Skeletal muscle tissue (tissue), 2 donors: Measurements from ENCODE around the gene BRIP1. TPM values are rescaled to one million over a fixed set of nuclear protein-coding genes. Genes with fewer than 3 reads are reported as not detected.

Experiments
- small RNA-seq: library from RNA; depleted of rRNA; stranded (forward); fragments of <200 nt; gene quantifications from one replicate; pipeline ENCODE3, GENCODE V24; 2014
- total RNA-seq: library from RNA; depleted of rRNA; stranded (reverse); fragments of >200 nt; gene quantifications from one replicate; pipeline ENCODE4 v1.2.3, GENCODE V29; 2014

BRIP1 gene
- total RNA-seq, 1 donor from 2014 or later, result 4.2 TPM

Small RNA genes lying within 50 kb of the gene (small RNA-seq; reads per million reads assigned to genes)
- gene RF00019, result not detected

Other genes with a start within 250 kb of the BRIP1 start
- 14.1 TPM for gene INTS2, start 64.5 kb upstream of the BRIP1 start, total RNA-seq
- gene MED13, start 201.8 kb upstream of the BRIP1 start, total RNA-seq, result 69.4 TPM